Progenitor cell of endocrine pancreas (in vitro differentiated cells): ENCODE data around the gene KAZN. TPM values are rescaled to one million over a fixed set of nuclear protein-coding genes. Genes with fewer than 3 reads are reported as not detected.
"Not testable (repeated sequence)": the region's sequence is repeated elsewhere in the genome, so short reads cannot be mapped to it uniquely, and the experiment has no call there.

ENCODE experiments used
- DNase-seq: peaks from one replicate; pipeline ENCODE4 v3.0.0; 2021; ENCODE audit warnings: low spot score; ENCODE audit not compliant: unreplicated experiment
- H3K27ac Mint-ChIP-seq: 2 replicates; pipeline ENCODE4 v1.8.0; 2021; ENCODE audit warnings: mild to moderate bottlenecking, moderate library complexity, mixed read lengths
- H3K27me3 Mint-ChIP-seq: 2 replicates; pipeline ENCODE4 v1.8.0; 2021; ENCODE audit warnings: mixed read lengths
- H3K36me3 Mint-ChIP-seq: 2 replicates; pipeline ENCODE4 v1.8.0; 2022; ENCODE audit warnings: mixed read lengths; ENCODE audit not compliant: insufficient read depth
- H3K4me1 Mint-ChIP-seq: 2 replicates; pipeline ENCODE4 v1.8.0; 2021; ENCODE audit warnings: low read depth, mixed read lengths
- H3K4me3 Mint-ChIP-seq: 2 replicates; pipeline ENCODE4 v1.8.0; 2021; ENCODE audit warnings: low read depth, mild to moderate bottlenecking, moderate library complexity, mixed read lengths
- H3K9me3 Mint-ChIP-seq: 2 replicates; pipeline ENCODE4 v1.8.0; 2021; ENCODE audit warnings: low read depth, mixed read lengths
- total RNA-seq: library from RNA; stranded (reverse); gene quantifications from 2 replicates; pipeline ENCODE4 v1.2.1, GENCODE V29; 2021
- TF ChIP-seq, protein P1 (sequence below): fragments of 200-600 bp; sonication (generic); IDR thresholded peaks from one replicate; pipeline ENCODE4 v1.5.0; 2021; ENCODE audit warnings: antibody characterized with exemption, mild to moderate bottlenecking; ENCODE audit not compliant: unreplicated experiment

Gene KAZN
- total RNA-seq, 1 donor from 2014 or later = 12.9 TPM

DNA sequence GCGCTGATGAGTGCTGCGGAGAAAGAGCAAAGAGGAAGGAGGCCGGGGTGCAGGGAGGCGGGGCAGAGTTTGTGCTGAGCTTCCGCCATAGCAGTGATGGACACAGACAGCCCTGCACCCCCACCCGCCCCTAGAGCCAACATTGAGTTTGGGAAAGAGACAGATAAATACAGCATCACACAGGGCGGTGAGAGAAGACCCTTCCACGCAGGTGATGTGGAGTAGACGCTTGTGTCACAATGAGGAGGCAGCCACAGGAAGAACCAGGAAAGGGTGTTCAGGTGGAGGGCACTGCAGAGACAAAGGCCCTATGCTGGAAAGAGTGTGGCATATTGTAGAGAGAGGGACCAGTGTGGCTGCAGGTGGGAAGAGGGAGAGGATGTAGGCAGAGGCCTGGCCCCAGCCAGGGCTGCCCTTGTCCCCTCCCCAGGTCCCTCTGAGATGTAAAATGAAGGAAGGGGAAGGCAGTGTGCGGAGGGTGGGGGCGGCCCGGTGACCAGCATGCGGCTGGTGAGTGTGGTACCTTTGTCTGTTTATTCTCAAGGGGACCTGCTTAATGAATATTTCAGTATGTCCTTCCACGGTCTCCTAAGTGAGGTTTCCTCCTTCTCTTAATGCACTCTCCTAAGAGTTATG, 360.7 kb downstream of the KAZN start:
- TF ChIP-seq, protein P1, sequence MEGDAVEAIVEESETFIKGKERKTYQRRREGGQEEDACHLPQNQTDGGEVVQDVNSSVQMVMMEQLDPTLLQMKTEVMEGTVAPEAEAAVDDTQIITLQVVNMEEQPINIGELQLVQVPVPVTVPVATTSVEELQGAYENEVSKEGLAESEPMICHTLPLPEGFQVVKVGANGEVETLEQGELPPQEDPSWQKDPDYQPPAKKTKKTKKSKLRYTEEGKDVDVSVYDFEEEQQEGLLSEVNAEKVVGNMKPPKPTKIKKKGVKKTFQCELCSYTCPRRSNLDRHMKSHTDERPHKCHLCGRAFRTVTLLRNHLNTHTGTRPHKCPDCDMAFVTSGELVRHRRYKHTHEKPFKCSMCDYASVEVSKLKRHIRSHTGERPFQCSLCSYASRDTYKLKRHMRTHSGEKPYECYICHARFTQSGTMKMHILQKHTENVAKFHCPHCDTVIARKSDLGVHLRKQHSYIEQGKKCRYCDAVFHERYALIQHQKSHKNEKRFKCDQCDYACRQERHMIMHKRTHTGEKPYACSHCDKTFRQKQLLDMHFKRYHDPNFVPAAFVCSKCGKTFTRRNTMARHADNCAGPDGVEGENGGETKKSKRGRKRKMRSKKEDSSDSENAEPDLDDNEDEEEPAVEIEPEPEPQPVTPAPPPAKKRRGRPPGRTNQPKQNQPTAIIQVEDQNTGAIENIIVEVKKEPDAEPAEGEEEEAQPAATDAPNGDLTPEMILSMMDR = no peak
- DNase-seq = no peak
- H3K27me3 Mint-ChIP-seq = no peaks in the 10 kb centered on the region
- peaks cover 3% of the 10 kb centered on the region for H3K4me1 Mint-ChIP-seq
- no peak overlapping the region for H3K4me3 Mint-ChIP-seq
- peaks cover 6% of the 10 kb centered on the region for H3K36me3 Mint-ChIP-seq
- no peak overlapping the region for H3K27ac Mint-ChIP-seq
- no peaks in the 10 kb centered on the region for H3K9me3 Mint-ChIP-seq

GRCh38 chr1:14961661-14962267, 363.3 kb downstream of the KAZN start:
- H3K27ac Mint-ChIP-seq = no peak overlapping the region
- H3K4me1 Mint-ChIP-seq = peaks cover 2% of the 10 kb centered on the region
- H3K4me3 Mint-ChIP-seq = no peak overlapping the region
- DNase-seq = no peak
- no peaks in the 10 kb centered on the region for H3K27me3 Mint-ChIP-seq
- no peaks in the 10 kb centered on the region for H3K9me3 Mint-ChIP-seq
- TF ChIP-seq, protein P1 = no peak
- peaks cover 4% of the 10 kb centered on the region for H3K36me3 Mint-ChIP-seq

DNA sequence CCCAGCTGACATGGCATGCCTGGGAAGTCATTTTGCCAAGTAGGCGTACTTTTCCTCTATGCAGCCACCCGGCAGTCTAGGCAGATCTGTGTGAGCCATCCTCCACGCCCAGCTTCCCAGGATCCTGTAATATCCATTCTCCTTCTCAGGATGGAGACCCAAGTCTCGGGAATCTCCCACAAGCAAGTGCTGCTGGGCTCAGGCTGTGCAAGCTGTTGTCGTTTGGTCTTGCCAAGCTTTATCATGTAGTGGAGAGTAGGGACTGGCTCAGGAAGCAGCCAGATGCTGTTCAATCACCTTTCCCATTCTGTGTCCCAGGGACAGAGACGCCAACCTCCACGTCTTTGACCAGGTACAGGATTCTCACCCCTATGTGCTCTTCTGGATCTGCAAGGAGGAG, 363.9 kb downstream of the KAZN start:
- TF ChIP-seq, protein P1 = no peak
- no peak overlapping the region for H3K4me3 Mint-ChIP-seq
- DNase-seq = no peak
- no peaks in the 10 kb centered on the region for H3K4me1 Mint-ChIP-seq
- H3K9me3 Mint-ChIP-seq = peaks cover 2% of the 10 kb centered on the region
- peaks cover 6% of the 10 kb centered on the region for H3K36me3 Mint-ChIP-seq
- H3K27ac Mint-ChIP-seq = no peak overlapping the region
- H3K27me3 Mint-ChIP-seq = no peaks in the 10 kb centered on the region

DNA sequence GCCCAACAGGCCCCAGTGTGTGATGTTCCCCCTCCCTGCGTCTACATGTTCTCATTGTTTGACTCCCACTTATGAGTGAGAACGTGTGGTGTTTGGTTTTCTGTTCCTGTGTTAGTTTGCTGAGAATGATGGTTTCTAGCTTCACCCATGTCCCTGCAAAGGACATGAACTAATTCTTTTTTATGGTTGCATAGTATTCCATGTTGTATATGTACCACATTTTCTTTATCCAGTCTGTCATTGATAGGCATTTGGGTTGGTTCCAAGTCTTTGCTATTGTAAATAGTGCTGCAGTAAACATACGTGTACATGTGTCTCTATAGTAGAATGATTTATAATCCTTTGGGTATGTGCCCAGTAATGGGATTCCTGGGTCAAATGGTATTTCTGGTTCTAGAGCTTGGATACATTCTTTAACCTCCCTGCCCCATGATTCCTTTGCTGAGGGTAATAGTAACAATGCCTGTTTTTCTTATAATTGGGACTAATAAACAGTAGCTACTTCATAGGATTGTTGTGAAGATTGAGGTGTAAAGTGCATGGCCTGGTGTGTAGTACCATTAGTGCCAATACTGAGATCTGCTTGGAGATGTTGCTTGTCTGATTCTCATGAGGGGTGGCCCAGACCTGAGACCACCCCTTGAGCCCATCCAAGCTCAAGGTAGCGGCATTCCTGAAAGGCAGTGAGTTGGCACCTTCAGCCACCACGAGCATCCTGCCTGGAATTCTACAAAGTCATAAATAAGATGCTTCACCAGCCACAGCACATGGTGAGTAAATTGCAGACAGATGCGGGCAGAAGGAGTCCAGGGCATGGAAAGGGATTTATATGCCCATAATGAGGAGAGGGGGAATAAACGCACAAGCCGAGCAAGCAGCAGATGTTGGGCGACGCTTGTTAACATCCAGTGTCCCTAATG, 365.6 kb downstream of the KAZN start:
- DNase-seq, H3K27ac Mint-ChIP-seq, H3K27me3 Mint-ChIP-seq, H3K9me3 Mint-ChIP-seq, H3K4me3 Mint-ChIP-seq, H3K36me3 Mint-ChIP-seq, H3K4me1 Mint-ChIP-seq: not testable (repeated sequence)

DNA sequence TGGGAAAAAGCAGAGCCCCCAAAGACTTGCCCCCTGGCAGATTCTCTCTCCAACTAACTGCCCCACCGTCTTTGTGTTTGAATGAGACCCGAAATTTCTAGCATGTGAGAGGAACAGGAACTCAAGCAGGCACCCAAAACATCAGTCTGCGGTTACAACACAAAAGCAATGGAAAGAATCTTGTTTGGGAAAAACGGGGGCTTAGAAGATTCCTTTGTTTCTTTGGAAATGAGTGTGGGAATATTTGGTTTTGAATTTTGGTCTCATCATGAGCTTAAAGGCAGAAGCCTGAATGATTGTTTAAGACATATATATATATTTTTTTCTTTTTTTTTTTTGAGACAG, 366.2 kb downstream of the KAZN start:
- H3K9me3 Mint-ChIP-seq = peaks cover 3% of the 10 kb centered on the region
- no peak overlapping the region for H3K4me3 Mint-ChIP-seq
- TF ChIP-seq, protein P1 = no peak
- no peaks in the 10 kb centered on the region for H3K4me1 Mint-ChIP-seq
- DNase-seq = no peak
- H3K36me3 Mint-ChIP-seq = peaks cover 6% of the 10 kb centered on the region
- no peaks in the 10 kb centered on the region for H3K27me3 Mint-ChIP-seq
- H3K27ac Mint-ChIP-seq = no peak overlapping the region
